GM19395 (cell line): ENCODE data around the gene EPB41L4B.

ENCODE experiments used
- ATAC-seq: cut with Tn5 transposase; IDR thresholded peaks from one replicate; pipeline ENCODE4 v1.9.1; 2021; ENCODE audit warnings: mild to moderate bottlenecking, moderate library complexity; ENCODE audit not compliant: unreplicated experiment

EPB41L4B gene

DNA sequence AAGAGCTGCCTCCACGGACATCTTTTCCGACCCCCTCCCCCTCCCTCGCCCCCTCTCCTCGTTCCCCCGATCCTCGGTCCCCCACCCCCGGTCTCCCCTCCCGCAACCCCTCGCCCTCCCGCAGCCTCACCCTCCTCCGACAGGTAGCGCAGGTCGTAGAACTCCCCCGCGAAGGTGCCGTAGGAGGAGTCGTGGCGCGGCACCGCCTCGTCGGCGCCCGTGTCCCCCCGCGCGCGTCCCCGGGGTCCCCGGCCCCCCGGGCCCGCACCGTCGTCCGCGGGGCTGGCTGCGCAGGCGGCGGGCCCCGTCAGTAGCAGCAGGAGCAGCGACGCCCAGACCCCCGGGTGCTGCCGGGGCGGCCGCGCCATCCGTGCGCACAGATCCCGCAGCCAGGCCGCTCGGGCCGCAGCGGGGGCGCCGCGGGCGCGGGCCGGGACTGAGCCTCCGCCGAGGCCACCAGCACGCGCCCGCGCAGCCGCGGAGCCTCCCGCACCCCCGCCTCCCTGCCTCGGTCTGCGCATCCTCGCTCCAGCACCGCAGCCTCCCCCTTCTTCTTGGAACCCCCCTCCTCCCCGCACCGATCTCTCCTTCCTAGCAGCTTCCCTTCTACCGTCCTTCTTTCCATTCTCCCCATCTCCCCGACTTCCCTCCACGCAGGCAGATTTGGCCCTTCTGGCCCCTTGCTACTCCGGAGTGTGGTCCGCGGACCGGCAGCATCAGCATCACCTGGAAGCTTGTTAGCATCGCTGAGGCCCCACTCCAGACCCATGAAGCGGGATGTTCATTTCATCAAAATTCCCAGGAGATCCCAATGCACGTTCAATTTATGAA lies 153.9 kb downstream of the EPB41L4B start, which contains the start of gene FRRS1L:
Gene FRRS1L, minus strand, starts transcription at position 479 of the 831 bp plus-strand sequence. Its CDS starts 111 bp downstream, at position 368.
- no peak for ATAC-seq

DNA sequence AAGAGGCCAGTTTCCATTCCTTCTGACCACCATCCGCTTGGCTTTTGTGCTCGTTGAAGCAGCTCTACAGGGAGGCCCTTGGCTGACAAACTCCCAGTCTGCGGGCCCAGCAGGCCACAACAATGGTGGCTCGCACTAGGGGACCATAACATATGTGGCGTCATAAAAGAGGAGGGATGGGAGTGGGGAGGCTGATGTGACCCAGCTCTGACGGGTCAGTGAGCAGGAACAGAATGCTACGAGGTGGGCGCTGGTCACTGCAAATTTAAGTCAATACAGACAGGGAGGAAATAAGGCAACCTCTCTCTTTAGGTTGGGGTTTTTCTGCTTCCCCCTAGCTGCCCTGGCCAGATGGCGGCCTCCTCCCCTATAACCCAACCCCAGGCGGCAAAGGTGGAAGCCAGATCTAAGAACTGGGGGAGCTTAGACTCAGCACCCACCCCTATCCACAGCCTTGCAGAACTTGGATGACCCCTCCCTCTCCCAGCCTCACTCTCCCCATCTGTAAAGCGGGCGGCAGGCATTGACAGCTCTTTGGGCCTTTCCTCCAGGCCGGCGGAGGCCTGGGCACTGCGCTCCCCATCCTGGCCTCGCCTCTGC lies 154.6 kb downstream of the EPB41L4B start:
- ATAC-seq = no peak

- peak; percentile 89 for ATAC-seq
These were observed 156.8 kb downstream of the EPB41L4B start for GRCh38 chr9:109164042-109164441.

GRCh38 chr9:109163194-109163593 lies 157.7 kb downstream of the EPB41L4B start:
- ATAC-seq = no peak

DNA sequence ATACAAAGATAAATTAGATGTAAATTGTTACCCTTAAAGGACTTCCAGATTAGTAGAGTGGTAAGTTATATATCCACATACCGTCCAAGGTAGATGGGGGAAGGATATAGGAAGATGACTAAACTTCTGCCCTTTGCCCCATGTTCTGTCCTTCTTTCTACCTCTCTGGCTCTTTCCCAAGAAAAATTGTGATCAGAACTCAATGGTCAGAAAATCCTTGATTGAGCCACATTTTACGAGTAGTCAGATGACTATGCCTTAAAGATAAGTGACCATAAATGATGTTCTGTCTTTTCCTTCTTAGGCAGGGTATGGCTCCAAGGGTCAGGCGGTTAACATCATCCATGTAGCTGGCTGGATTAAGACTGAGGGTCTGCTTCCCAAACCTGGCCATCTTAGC lies 158.2 kb downstream of the EPB41L4B start:
- no peak for ATAC-seq

GRCh38 chr9:109161471-109161870 lies 159.4 kb downstream of the EPB41L4B start:
- no peak for ATAC-seq

GRCh38 chr9:109159583-109159982 lies 161.3 kb downstream of the EPB41L4B start:
- no peak for ATAC-seq

- no peak for ATAC-seq
These were observed 162.2 kb downstream of the EPB41L4B start for GRCh38 chr9:109158651-109159050.

DNA sequence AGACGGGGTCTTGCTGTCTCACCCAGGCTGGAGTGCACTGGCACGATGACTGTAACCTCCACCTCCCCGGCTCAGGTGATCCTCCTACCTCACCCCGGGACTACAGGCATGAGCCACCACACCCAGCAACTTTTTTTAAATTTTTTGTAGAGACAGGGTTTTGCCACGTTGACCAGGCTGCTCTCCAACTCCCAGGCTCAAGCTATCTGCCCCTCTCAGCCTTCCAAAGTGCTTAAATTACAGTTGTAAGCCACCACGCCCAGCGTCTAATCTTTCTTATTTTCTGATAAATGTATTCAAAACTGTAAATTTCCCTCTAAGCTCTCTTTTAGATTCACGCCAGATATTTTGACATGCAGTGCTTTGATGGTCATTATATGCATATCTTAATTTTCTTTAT lies 164.2 kb downstream of the EPB41L4B start:
- no peak for ATAC-seq

GRCh38 chr9:109150925-109151545 lies 169.8 kb downstream of the EPB41L4B start:
- ATAC-seq = no peak

- no peak for ATAC-seq
These were observed 171.1 kb downstream of the EPB41L4B start for GRCh38 chr9:109149722-109150121.

DNA sequence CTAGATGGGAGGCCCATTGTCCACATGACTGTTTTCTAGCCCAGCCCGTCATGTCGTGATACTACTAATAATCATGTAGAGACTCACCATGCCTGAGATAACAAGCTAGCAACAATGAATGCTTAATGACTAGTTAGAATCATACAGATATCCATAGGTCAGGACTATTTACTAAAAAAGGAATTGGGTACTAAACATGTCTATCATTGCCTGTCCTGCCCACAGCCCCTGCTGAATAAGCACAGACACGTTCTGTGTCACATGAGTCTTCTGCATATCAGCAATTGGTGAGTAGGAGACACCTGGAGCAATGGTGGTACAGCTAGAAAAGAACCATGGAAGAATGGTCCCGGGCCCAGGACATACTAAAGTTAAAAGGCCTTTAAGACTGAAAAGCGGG lies 171.8 kb downstream of the EPB41L4B start:
- ATAC-seq = no peak

DNA sequence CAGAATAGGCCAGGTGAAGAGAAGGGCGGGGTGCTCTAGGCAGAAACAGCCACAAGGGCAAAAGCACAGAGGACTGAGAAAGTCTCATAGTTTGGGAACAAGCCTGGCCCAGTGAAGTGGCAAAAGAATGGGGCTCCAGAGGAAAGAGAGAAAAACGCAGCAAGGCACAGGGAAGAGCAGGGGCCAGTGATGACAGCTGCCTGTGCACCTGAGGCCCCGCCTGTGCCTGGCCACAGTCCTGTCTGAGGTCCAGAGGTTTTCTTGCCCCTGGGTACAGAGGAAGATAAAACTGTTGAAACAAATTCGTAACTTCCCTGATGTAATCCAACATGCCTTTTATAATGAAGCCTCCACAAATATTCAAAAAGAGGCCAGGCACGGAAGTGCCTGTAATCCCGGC lies 175.8 kb downstream of the EPB41L4B start:
- ATAC-seq = no peak

DNA sequence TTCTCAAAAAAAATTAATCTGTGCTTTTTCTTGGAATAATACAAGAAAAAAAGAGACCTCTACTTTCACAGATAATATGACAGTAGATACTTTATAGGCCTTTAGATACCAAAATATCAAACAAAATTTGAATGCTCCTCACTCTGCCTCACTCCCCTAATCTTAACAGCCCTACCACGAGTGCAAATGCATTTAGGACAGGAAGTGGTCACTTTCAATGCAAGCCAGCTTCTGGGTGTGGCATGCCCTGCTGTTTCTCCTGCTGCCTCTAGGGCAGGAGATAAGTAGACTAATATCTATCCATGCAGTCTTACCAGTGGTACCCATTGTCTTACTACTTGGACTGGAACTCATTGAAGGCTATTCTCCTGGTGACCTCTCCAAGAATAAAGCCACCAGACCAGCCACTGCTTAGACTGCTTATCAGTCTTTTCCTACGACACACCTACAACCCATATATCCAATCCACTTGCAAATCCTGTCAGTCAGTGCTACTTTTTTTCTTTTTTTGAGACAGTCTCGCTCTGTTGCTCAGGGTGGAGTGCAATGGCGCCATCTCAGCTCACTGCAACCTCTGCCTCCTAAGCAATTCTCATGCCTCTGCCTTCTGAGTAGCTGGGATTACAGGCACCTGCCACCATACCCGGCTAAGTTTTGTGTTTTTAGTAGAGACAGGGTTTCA lies 176.8 kb downstream of the EPB41L4B start:
- ATAC-seq = peak; percentile 99

- no peak for ATAC-seq
These were observed 179.5 kb downstream of the EPB41L4B start for GRCh38 chr9:109141375-109141774.

DNA sequence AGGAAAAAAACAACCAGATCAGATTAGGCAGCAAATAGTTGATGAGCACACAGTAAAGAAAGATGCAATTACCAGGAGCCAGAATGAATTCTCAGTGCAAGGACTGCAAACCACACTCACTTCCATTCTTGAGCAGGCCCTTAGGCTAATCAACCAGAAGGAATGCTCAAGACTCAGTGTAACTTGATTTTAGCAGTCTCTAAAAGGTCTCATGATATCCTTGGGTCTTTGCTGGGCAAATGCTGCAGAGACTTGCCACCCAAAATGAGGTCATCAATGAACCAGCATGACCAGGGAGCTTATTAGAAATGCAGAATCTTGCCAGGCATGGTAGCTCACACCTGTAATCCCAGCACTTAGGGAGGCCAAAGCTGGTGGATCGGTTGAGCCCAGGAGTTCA lies 181.0 kb downstream of the EPB41L4B start:
- no peak for ATAC-seq

GRCh38 chr9:109138421-109138820 lies 182.4 kb downstream of the EPB41L4B start:
- ATAC-seq = no peak

DNA sequence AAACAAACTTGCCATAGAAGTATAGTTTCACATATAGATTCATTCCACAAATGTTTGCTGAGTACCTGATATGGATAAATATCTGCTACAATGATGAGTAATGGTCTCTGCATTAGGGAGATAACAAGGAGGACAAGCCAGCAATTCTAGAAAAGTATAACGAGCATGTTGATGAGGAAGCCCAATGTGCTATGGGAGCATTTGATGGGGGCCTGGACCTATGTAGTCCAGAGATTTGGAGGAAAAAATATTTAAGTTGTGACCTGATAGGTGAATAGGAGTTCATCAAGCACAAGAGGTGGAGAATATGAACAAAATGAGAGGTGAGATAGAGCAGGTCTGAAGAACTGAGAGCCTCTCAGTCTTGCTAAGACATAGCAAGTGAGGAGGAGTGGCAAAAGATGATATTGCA lies 186.7 kb downstream of the EPB41L4B start:
- no peak for ATAC-seq

DNA sequence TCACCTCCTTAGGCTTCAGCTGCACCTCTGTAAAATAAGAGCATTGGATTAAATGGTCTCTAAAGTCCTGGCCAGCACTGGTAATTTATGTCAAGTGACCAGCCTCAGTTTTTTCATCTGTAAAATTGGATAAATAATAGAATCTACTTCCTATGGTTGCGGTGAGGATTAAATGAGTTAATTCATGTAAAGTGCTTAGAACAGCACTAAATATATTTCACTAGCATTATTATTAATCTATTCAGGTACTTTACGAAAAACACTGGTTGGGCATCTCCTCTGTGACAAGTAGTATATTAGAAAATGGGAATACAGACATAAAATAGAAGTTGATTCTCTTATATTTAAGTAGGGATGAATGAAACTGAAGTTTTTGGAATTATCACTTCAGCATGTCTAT lies 187.3 kb downstream of the EPB41L4B start:
- ATAC-seq = no peak

DNA sequence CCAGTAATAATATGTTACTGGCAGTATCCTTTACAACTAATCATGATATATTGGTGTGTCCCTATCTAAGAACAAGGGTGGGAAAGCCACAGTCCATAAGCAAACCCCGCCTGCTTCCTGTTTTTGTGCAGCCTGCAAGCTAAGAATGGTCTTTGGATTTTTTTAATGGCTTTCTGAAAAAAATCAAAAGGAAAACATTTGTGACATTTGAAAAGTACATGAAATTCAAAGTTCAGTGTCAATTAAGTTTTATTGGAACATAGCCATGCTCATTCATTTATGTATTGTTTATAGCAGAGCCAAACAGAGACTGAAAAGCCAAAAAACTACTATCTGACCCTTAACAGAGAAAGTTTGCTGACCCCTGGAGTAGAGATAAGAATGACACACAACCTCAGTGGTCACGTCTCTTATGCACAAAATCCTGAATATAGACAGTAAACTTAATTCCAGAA lies 188.3 kb downstream of the EPB41L4B start:
- no peak for ATAC-seq

DNA sequence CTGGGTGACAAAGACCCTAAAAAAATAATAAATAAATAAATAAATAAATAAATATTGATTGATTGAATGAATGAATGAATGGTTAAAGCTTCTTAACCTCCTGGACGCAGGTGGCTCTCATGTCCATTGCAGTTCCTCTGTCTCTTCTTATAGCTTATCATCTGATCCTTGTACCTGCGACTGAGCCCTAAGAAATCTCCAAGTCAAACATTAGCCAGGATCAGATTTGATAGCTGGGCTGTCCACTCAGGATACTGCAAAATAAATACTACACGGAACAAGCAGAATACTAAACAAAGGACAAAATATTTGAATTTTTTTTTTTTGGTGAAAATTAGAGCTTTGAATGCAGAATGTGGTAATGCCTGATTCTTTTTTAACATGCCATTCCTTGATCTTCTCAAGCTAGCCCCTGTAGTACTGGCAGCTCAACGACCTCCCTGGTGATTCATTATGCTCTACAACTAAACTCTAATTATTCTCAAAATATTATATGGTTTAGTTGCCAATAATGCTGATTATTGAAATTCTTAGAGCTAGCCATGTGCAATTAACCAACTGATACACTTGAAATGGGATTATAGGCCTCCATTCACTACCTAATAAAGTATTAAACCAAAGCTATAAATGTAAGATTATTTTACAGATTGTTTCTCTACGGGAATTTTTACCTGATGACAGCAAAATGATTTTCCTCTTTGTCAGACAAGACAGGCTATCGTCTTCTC lies 191.2 kb downstream of the EPB41L4B start:
- no peak for ATAC-seq
